Stimulated activated CD4-positive, alpha-beta T cell treated with anti-CD3 and anti-CD28 coated beads, Interleukin-4, amount 100 ng/mL, for 24 hours (primary cell): ENCODE data around the gene SPATA9.
A peak's percentile ranks its signal among the peaks of the same experiment; 100 is the strongest.

ENCODE experiments used
- DNase-seq: peaks from one replicate; pipeline ENCODE4 v3.0.0-alpha.2; 2020

The SPATA9 gene, protein sequence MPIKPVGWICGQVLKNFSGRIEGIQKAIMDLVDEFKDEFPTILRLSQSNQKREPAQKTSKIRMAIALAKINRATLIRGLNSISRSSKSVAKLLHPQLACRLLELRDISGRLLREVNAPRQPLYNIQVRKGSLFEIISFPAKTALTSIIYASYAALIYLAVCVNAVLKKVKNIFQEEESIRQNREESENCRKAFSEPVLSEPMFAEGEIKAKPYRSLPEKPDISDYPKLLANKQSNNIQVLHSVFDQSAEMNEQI

DNA sequence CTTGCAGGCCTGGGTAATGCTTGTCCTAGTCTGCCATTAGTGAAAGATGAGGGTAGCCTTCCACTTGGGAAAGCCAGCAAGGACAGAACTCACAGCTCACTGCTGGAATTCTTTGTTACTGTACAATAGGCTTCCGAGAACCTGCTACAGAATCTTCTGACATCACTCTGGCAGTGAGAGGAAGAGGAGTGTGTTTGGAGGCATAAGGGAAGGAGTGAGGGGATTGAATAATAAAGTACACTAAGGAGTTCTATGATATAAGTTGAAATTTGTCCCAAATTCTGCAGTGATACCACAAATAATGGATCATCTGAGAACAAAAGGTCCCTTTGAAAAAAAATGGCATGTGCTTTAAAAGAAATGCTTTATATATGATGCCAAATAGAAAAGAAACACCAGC lies at the start of gene SPATA9:
Gene SPATA9 (minus strand): TSS at position 101 of the 400 bp plus-strand sequence. CDS start 137 bp downstream, outside the sequence.
- DNase-seq = no peak

DNA sequence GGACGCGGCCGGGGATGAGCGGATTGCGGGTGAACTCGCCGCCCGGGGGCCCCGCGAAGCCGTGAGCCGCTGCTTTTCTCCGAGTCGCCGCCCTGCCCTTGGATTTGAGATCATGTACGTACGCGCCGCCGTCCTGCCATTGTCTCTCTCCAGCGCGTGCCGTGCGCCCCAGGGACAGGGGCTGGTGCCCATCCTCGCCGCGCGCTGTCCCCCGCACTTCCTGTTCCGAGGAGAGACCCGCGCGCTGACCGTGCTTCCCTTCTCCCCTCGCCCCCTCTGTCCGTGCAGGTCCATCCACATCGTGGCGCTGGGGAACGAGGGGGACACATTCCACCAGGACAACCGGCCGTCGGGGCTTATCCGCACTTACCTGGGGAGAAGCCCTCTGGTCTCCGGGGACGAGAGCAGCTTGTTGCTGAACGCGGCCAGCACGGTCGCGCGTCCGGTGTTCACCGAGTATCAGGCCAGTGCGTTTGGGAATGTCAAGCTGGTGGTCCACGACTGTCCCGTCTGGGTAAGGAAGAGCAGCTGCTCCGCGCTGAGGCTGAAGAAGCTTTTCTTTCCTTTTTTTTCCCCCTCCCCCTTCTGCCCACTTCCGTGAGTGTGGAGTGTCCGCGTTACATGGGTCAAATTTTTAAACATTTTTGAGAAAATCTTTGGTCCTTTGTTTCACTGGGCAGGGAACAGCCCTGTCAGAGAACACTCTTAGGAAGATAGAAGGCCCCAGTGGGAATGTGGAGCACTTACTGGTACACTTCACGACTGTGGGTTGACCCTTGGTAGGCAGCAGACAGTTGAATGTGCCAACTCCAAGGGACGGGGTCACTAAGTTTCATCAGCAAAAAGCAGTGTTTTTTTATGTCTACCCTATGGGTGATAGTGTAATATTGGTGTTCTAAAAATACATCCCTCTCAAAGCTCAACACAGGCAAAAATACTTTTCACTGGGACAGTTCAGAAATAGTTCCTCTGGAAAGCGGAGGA lies 49.1 kb upstream of the SPATA9 start:
- DNase-seq = peak; percentile 25

DNA sequence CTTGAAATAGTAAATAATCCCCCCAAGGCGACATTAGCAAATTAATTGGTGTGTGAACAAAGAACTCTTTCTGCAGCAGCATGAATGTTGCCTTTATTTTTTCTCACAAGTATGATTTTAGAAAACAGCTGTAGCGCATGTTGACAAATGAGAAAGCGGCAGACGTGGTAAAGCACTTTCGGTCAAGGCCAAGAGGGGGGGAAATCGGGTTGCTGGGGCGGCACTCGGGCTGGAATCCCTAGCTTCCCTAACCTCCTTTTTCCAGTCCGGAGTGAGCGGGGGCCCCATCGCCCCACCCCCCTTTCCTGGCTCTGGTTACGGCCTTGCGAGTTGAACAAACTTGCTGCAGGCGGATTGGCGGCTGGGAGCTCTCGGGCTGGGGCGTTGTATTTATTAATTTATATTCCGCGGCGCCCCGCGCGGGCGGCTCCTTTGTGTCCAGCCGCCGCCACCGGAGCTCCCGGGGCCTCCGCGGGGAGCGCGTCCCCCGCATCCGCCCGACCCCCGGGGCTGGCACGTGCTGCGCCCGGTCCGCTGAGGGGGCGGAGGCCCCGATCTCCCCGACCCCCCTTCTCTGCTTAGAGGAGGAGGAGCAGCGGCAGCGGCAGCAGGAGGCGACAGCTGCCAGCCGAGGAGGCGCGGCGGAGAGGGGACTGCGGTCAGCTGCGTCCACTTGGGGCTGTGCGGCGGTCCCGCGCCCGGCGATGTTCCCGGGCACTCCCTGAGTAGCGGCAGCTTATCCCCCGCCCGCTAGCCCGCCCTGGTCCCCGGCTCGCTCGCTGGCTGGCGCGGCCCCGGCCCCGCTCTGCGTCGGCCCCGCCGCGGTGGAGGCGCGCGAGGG lies 48.2 kb upstream of the SPATA9 start, which contains the start of gene RHOBTB3:
Gene RHOBTB3 (plus strand): TSS at position 607 of the 841 bp plus-strand sequence. CDS start 347 bp downstream, outside the sequence.
- DNase-seq = peak; percentile 22

DNA sequence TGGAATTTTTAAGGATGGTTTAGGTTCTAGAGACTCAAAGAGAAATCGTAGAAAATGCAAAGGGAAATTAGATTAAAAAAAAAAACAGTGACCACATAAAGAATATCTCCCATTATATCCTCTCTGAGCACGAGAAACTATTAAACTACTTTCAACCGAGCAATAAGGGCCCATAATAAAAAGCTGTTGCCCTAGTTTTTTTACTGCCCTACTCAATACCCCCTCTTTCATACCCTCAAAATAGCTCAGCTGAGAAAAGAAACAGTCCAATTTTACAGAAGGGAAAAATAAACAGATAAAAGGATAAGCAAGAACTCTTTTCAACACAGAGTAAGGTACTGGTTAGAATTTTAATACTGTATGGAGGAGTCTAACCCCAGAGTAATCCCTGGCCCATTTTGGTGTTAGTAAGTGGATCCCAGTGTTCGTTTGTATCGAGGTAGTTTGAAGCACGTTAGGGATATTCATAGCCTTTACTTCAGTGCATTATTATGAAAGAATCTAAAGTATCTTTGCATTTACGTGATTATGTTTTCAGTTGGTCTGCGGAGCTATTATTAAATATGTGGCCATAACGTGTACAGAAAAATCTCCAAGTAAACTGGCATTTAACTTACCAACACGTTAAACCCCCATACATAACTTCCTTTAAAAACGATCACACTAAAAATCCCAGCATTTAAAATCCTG lies 47.4 kb upstream of the SPATA9 start:
- DNase-seq = no peak

DNA sequence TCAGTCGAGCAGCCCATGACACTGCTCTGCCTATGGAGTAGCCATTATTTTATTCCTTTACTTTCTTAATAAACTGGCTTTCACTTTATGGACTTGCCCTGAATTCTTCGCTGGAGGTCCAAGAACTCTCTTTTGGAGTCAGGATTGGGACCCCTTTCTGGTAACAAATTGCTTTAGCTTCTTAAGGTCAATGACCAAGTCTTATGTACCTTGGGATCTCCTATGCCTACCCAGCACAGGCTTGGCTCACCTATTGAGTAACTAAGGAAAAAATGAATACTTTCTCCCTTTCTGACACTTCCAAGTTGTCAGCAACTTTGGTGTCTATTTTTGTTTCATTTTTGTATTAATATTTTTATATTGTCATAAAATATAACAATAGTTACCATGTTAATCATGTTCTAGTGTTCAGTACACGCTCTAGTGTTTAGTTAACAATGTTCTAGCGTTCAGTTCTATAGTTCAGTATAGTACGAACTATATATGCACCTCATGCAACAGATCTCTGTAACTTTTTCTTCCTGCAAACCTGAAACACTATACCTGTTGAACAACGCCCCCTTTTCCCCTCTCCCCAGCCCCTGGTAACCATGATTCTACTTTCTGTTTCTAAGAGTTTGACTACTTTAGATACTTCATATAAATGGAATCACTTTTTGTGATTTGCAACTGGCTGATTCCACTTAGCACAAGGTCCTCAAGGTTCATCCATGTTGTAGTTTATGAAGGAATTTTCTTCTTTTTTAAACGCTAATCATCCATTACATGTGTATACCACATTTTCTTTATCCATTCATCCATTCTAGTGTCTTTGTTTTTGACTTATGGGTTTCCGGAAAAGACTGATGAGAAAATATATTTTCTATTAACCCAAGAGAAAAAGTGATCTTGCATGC lies 46.6 kb upstream of the SPATA9 start:
- no peak for DNase-seq

DNA sequence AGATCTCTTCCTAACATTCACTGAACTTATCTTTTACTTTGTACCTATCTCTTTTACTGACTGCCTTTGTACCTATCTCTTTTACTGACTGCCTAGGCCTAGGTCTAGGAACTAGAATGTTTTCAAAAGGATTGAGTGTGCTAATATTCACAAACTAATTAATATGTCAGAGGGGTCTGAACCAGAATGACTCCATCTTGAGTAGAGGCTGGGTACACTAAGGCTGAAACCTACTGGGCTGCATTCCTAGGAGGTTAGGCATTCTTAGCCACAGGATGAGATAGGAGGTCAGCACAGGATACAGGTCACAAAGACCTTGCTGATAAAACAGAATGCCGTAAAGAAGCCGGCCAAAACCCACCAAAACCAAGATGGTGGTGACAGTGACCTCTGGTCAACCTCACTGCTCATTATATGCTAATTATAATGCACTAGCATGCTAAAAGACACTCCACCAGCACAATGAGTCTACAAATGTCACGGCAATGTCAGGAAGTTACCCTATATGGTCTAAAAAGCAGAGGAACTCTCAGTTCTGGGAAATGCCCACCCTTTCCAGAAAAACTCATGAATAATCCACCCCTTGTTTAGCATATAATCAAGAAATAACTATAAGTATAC lies 45.8 kb upstream of the SPATA9 start:
- no peak for DNase-seq

DNA sequence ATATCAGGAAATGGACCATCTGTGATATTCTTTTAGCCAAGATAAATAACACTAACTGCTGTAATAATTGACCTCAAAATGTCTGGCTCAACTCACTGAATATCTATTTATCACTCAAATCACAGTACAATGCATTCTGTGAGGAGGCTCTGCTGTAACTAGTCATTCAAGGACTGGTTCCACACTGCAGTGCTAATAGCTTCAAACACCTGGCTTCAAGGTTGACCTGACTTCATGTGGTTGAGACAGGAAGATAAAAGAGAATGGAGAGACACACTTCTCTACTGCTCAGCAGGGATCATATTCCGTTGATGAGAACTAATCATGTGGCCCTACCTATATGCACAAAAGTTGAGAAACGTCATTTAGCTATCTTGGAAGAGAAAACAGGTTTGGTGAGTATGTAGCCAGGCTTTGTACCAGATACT lies 45.0 kb upstream of the SPATA9 start:
- no peak for DNase-seq

DNA sequence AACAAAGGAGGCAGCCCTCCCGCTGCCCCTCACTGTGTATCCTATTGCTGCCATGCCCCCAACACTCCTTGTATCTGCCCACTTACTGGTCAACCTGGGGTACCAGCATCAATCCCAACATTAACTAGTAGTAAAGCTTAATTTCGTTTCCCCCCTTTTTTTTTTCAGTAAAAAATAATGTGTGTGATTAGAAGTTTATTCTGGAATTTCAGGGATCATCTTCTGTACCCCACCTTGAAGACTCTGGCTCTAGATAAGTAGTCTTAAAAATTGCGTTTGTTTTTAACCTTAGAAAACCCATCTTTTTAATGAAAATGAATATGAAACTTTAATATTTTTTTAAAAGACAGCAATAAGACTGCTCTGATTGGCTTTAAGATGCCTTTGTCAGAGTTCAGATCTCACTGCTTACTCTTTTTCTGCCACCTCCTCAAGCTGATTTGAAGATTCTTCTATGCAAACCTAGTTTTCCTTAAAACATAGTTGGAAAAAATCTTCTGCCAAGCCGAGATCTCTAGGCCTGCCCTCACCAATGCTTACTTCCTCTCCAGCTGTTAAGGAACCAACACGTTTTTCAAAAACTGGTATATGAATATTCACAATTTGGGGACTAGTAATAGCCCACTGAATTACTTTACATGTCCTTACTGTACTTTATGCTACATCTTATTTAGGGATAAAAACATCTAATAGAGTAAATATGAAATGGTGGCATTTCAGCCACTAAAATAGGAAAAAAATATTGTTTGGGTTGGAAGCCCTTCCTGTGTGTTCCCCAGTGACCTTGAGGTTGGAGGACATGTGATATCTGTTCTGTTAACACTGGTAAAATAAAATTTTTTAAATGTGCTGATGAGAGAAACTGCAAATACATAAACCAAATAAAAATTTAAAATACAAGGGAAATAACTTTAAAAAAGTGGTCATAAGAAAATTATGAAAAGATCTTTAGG lies 44.3 kb upstream of the SPATA9 start:
- no peak for DNase-seq

DNA sequence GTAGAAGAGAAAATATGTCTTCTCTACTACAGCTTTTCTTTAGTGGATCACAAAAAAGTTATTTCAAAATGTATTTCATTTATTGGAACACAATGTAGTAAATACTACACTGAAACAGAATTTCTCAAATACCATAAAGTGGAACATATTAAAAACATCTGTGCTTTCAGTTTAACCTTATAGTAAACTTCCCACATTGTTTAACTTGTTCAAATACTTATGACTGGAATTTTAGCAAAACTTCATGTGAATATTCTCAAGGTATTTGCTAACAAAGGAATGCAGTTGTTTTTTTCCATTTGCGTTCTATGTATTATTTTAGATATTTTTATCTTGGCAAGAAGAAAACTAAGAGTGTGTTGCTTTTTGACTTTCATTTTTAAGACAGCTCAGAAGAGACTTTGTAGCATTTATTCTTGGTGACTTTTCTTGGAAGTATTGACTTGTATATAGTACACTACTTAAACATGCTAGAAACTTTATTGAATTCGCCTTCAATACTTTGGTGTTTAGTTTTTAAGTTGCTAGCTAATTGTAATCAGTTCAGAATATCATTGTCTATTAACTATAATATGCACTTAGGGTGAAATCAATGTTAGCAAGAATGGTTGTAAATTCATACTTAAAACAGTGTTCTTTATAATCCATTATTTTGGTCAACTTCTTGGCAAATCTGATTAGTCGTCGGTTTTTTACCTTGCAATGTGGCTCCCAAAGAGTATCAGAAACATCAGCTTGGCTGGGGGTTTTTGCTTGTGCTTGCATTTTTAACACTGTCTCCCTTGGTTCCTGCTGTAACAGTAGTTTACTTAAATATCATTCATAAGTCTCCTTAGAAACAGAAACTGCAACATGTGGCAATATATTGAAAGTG lies 43.4 kb upstream of the SPATA9 start:
- no peak for DNase-seq

DNA sequence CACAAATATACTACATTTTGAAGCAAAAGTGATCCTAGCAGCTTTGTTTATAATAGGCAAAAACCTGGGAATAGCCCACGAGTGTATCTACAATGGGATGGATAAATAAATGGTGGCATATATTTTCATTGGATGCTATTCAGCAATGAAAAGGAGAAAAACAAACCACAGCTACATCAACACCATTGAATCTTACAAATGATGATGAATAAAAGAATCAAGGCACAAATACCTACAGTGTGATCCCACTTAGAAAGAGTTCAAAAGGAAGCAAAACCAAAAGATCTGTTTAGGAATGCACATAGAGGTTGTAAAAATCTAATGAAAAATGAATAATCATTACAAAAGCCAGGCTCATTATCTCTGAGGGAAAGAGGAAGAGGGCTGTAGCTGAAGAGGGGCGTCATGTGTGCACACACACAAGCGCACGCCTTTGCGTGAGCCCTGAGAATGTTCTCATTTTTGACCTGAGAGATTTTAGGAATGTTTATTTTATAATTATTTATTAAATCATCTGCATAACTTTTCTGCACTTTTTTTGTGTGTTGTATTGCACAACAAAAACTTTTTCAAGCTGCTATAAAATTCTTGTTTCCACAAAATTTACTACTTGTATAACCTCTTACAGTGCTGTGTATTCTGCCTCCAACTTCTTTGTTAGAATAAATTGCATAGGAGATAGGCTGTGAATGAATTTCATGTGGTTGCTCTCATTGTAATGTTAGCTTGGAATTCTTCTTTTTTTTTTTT lies 42.5 kb upstream of the SPATA9 start:
- no peak for DNase-seq

DNA sequence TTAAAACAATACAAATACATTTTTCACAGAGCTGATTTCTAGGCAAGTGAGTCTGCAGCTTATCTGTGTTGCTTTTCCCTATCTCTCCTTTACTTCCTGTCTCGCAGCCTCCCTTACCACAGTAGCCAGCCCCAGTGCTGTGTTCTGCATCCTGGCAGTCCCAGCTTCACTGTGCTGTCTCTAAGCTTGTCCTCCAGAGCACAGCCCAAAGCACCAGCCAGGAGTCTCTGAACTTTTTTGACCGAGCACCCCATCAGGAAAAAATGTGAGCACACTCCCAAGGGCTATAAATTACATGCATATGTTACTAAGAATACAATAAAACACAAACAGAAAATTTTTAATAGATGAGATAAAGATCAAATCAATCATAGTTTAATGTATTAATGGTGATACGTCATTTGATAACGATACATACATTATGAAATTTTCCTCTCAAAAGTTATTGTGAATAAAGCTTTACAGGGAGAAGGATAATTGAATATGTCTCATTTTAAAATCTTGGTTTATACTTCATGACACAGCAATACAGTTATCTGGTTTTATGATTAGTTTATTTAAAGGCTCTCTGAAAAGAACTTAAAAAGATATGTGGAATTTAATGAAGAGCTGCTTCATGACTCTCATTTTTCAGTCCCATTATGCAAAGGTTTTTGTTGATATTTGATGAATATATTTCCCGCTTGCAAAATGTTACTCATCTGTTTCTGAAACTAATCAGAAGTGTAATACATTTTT lies 41.0 kb upstream of the SPATA9 start:
- DNase-seq = no peak

DNA sequence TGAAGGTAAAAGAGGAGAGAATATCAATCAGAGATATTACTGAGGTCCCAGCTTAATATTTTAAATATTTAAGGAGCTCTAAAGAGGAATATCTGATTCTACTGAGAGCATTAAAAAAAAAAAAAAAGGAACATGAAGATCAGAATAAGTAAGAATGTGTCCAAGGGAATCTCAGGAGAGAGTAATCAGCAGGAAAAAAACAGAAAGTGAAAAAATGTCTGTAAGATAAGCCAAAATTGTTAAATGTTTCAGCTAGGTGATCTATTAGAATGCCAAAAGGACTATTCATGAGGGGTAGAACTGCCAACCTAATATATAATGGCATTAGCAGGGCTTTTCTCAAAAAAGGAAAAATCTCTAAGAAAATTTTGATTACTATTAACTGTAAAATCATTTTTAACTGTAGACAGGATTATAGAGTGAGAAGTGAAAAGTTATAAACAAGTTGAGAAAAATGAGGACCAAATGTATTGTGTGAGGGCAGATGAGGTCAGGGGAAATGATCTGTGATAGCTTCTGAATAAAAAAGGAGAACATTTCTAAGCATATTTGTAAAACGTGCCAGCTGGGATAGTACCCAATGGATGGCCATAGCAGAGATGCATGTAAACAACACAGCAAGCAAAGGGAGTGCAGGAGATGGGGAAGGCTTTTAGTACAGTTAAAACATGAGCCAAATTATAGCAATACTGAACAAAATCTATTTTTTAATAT lies 38.9 kb upstream of the SPATA9 start:
- DNase-seq = no peak

DNA sequence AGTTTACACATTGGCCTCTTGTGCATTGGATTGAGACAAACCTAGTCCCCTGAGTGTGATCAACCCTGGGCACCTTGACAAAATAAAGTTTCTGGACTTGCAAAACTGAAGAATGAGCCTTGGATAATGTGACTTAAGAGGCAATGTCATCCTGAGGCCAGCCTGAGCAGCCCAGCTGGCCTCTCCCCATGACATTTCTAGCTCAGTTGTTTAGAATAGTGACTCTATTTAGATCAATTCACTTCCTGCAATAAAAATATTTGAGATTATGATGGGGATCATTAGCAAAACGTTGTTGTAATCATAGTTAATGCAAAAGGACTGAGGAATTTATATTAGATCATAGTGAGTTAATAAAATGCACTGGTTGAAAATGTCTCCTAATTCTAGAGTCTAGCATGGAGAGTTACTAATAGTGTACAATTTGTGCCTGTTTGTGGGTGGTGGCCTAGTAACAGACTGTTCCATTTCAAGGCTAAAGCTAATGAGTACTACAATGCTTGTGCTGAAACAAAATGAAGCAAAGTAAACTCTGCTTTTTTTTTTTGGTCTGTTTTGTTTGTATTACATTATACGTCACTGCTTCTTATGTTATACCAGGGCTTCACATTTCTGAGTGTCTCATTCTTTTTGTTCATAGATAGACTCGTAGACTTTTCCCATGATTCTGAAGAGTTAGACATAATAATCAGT lies 37.4 kb upstream of the SPATA9 start:
- no peak for DNase-seq

DNA sequence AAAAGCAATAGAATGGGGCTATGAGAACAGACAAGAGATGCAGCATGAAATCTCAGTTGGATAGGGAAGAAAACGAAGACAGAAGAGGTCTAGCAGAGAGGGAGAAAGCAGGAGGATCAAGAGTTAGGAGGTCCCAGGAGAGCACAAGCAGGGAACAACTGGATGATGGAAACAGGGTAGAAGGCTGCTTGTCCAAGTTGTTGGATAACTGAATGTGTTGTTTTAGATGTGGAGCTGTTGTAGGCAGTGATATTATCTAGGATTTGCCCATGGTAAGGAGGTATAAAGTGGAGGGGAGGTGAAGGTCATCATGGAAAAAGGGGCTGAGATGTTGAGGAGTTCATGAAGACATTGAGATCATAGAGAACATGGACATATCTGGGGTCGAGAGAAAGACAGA lies 35.9 kb upstream of the SPATA9 start:
- DNase-seq = no peak

DNA sequence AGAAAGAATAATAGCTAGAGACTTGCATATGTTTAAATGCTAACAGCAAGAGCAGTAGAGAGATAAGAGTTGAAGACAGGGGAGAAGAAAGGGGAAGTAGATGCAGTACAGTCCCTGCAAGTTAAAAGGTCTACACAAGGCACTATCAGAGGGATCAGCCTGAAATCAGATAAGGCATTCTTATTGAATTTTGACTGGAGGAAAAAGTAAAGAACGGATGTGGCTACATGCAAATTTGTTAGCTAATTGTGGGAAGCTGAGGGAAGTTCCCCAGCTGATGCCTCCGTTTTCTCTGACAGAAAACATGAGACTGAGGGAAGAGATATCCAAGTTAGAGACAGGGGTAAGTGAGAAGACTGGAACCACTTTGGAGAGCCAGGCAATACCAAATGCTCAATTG lies 35.4 kb upstream of the SPATA9 start:
- DNase-seq = peak; percentile 28

DNA sequence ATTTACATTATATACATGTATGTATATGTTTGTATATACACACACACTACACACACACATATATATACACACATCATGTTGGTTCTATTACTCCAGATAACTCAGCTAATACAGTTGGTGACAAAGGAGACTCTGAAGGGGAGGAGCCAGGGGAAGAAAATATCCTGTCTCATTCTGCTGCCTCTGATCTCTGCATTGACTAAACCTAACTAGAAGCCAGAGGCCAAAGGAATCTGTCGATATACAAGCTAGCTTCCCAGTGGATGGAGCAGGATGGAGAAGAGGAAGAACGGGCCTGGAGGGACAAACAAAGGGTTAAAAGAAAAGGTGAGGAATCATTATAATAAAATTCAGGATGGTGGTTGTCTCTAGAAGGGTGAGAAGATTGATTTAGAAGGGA lies 34.6 kb upstream of the SPATA9 start:
- DNase-seq = no peak
